ENCODE data around the gene GAB3. TPM values are rescaled to one million over a fixed set of nuclear protein-coding genes. Genes with fewer than 3 reads are reported as not detected.

GAB3 gene
- total and polyA plus RNA-seq, 2 donors (not counting 3 experiments of a cell fraction or from before 2014, with no cell fraction given) = 6.0 to 6.2 TPM

GRCh38 chrX:154751669-154752271 lies 893 bp upstream of the GAB3 start:
- Histone ChIP-seq H3K36me3 (ENCODE audit: control insufficient read depth in 2 of 2, extremely low read depth in 1 of 2, insufficient read depth in 2 of 2, low read length in 2 of 2) (no peaks in the 10 kb centered on the region), H3K27ac (ENCODE audit: insufficient read depth, low read depth, low read length) (no peak overlapping the region), H4K20me1 (replicated peaks; ENCODE audit: control insufficient read depth, extremely low read depth, insufficient read depth, low read length) (no peaks in the 10 kb centered on the region), H3K79me2 (ENCODE audit: control insufficient read depth, insufficient read depth, low read length) (no peaks in the 10 kb centered on the region), H3K4me1 (ENCODE audit: control insufficient read depth, extremely low read depth, insufficient read depth, low read length) (peaks cover 6% of the 10 kb centered on the region), H3K4me2 (ENCODE audit: insufficient read depth, low read length) (peak overlapping the region; percentile 13), H3K4me3 (replicated peaks in 1 of 3; ENCODE audit: insufficient read depth in 1 of 3, low read depth in 1 of 3, low read length in 3 of 3) (no peak overlapping the region), H2AFZ (ENCODE audit: low read depth, low read length) (no peak overlapping the region), H3K9me3 (replicated peaks; ENCODE audit: control insufficient read depth, insufficient read depth, low read length) (no peaks in the 10 kb centered on the region), H3K9me1 (replicated peaks; ENCODE audit: control insufficient read depth, extremely low read depth, insufficient read depth, low read length) (no peaks in the 10 kb centered on the region), H3K9ac (replicated peaks; ENCODE audit: extremely low read depth, insufficient read depth, low read length) (no peak overlapping the region), H3K27me3 (ENCODE audit: control insufficient read depth in 2 of 2, insufficient read depth in 2 of 2, low read length in 2 of 2) (no peaks in the 10 kb centered on the region)
- BruUV-seq (replicated peaks) = no TSS peak
- ChIA-PET CTCF (interaction anchor here (0.5 to 2.6 kb wide), 3 partner anchors 11 to 89 kb away, joined by 3 to 11 read pairs (median 4); partner anchors contain the start of gene DKC1), POLR2A (no interaction called here)
- intact Hi-C loops (cut with micrococcal nuclease) (loop anchor here (1.0 kb wide), 1 partner anchor 11 kb away; the partner anchor contains the start of gene DKC1), dilution Hi-C loops (cut with MboI; ENCODE audit: extremely low pct_ligation_motif_present, low sequenced_read_pairs) (no loop called here)
- no peak for TF ChIP-seq EZH2 (IDR thresholded peaks at IDR 0.05; ENCODE audit: borderline replicate concordance, low read depth, low read length, severe bottlenecking)
- TF ChIP-seq JUN (IDR thresholded peaks at IDR 0.05; ENCODE audit: borderline replicate concordance, insufficient read depth, insufficient read length, low read depth) = no peak
- TF ChIP-seq CTCF (IDR thresholded peaks at IDR 0.05; ENCODE audit: extremely low read depth in 1 of 2, insufficient read depth in 1 of 2, low read depth in 1 of 2, low read length in 2 of 2) = no peak
- TF ChIP-seq GATA2 (IDR thresholded peaks at IDR 0.05; ENCODE audit: insufficient read depth, insufficient read length, low read depth, low read length) = no peak
- no peak for TF ChIP-seq MYC (IDR thresholded peaks at IDR 0.05; ENCODE audit: low read depth, low read length)
- TF ChIP-seq FOS (IDR thresholded peaks at IDR 0.05; ENCODE audit: borderline replicate concordance, insufficient read depth, low read length) = no peak
- TF ChIP-seq POLR2A (IDR thresholded peaks at IDR 0.05; ENCODE audit: low read depth, low read length) = no peak
- no peak for TF ChIP-seq POLR2AphosphoS5 (IDR thresholded peaks at IDR 0.05; ENCODE audit: insufficient read depth, low read depth, low read length)
- no peak for TF ChIP-seq MAX (IDR thresholded peaks at IDR 0.05; ENCODE audit: insufficient read depth, insufficient read length)
- DNase-seq (ENCODE audit: low read depth, low spot score) = peak; percentile 24
- FAIRE-seq = no peak
